Panc1 (cell line): ENCODE data around the gene EYS. TPM values are rescaled to one million over a fixed set of nuclear protein-coding genes. Genes with fewer than 3 reads are reported as not detected.

Source experiments
- ATAC-seq: fragments of 200-7000 bp; cut with Tn5 transposase; 2 replicates; pipeline ENCODE4 v1.9.1; 2020; ENCODE audit warnings: mild to moderate bottlenecking, moderate library complexity
- BruUV-seq: library from RNA; stranded (reverse); fragments of 400-500 nt; replicated peaks from 2 replicates; lab custom pipeline; 2021; lab: Mats Ljungman, UMichigan
- CTCF ChIA-PET: fragments of 300-600 bp; sonication (Branson Sonifier 250); formaldehyde crosslinking; loops from one replicate; lab custom pipeline; 2022; ENCODE audit warnings: antibody characterized with exemption; lab: Charles Lee
- POLR2A ChIA-PET: fragments of 300-600 bp; sonication (Branson Sonifier 250); formaldehyde crosslinking; loops from one replicate; lab custom pipeline; 2022; ENCODE audit warnings: antibody characterized with exemption; lab: Charles Lee
- DNase-seq: peaks from one replicate; pipeline ENCODE4 v3.0.0-alpha.2; 2010; ENCODE audit warnings: low read depth, low spot score
- H3K27ac ChIP-seq: 2 replicates; pipeline ENCODE4 v1.5.1; 2011; ENCODE audit warnings: mild to moderate bottlenecking, low read length, inconsistent platforms
- H3K27me3 ChIP-seq: fragments of 200-500 bp; sonication (Bioruptor generic); 2 replicates; pipeline ENCODE4 v1.6.0; 2014; ENCODE audit warnings: low read length, inconsistent platforms; ENCODE audit not compliant: control insufficient read depth, insufficient read depth
- H3K36me3 ChIP-seq: fragments of 200-500 bp; sonication (Bioruptor generic); 2 replicates; pipeline ENCODE4 v1.5.1; 2014; ENCODE audit warnings: inconsistent platforms, mild to moderate bottlenecking, low read length, moderate library complexity; ENCODE audit not compliant: control insufficient read depth, insufficient read depth
- H3K4me1 ChIP-seq: 2 replicates; pipeline ENCODE4 v1.5.1; 2011; ENCODE audit warnings: inconsistent platforms, mild to moderate bottlenecking, low read length, moderate library complexity; ENCODE audit not compliant: control insufficient read depth, insufficient read depth
- H3K4me3 ChIP-seq, 2 experiments: 2 replicates each; pipeline ENCODE4 v1.5.1; 2011 to 2012; ENCODE audit warnings: low read depth in 2 of 2, low read length in 2 of 2, mild to moderate bottlenecking in 2 of 2, inconsistent platforms in 1 of 2, moderate library complexity in 1 of 2
- H3K9me3 ChIP-seq: fragments of 200-500 bp; sonication (Bioruptor generic); 2 replicates; pipeline ENCODE4 v1.5.1; 2014; ENCODE audit warnings: low read depth, mild to moderate bottlenecking, inconsistent platforms, low read length, moderate library complexity; ENCODE audit not compliant: control insufficient read depth, insufficient read depth
- CTCF ChIP-seq: fragments of 450-650 bp; IDR thresholded peaks from 2 replicates; pipeline ENCODE4 v1.5.1; 2017; ENCODE audit warnings: mild to moderate bottlenecking
- POLR2AphosphoS5 ChIP-seq: IDR thresholded peaks from 2 replicates; pipeline ENCODE4 v1.6.1; 2012; ENCODE audit warnings: mild to moderate bottlenecking, low read depth, low read length, moderate library complexity
- REST ChIP-seq, 2 experiments: IDR thresholded peaks; 2 replicates each; pipeline ENCODE4 v1.6.1; 2011 to 2012; ENCODE audit warnings: low read depth in 2 of 2, control low read depth in 1 of 2, low read length in 1 of 2, mild to moderate bottlenecking in 1 of 2, moderate library complexity in 1 of 2; ENCODE audit not compliant: insufficient read depth in 1 of 2
- SIN3A ChIP-seq: IDR thresholded peaks from 2 replicates; pipeline ENCODE4 v1.6.1; 2012; ENCODE audit warnings: low read depth, mild to moderate bottlenecking, low read length, moderate library complexity, borderline replicate concordance; ENCODE audit not compliant: insufficient read depth
- TCF7L2 ChIP-seq: IDR thresholded peaks from 2 replicates; pipeline ENCODE4 v1.6.1; 2011; ENCODE audit warnings: mild to moderate bottlenecking, low read depth, low read length, inconsistent platforms
- in situ Hi-C: cut with HindIII; loops from 2 replicates; pipeline ENCODE4 v1.10.0; 2016; ENCODE audit warnings: low sequenced_read_pairs, low pct_unique_long_range_greater_than_20kb
- intact Hi-C: fragments of 100-400 bp; cut with micrococcal nuclease; formaldehyde crosslinking; loops from one replicate; pipeline ENCODE4 v1.10.0; 2022; ENCODE audit not compliant: unreplicated experiment
- total RNA-seq: library from RNA; stranded (reverse); gene quantifications from one replicate; pipeline ENCODE4 v1.2.1, GENCODE V29; 2021; ENCODE audit not compliant: unreplicated experiment

The EYS gene
- total RNA-seq, 1 experiment from 2014 or later: not detected

GRCh38 chr6:64920257-64920656, 786.8 kb downstream of the EYS start:
- no TSS peak for BruUV-seq
- H3K4me3 ChIP-seq: no peak overlapping the region
- DNase-seq: no peak
- H3K27ac ChIP-seq: no peak overlapping the region
- H3K36me3 ChIP-seq: no peaks in the 10 kb centered on the region
- in situ Hi-C loops: no loop called here
- no peak for TF ChIP-seq CTCF
- TF ChIP-seq REST (IDR thresholded peaks at IDR 0.05; ENCODE audit: insufficient read depth in 1 of 2, low read depth in 2 of 2, low read length in 1 of 2): no peak
- TF ChIP-seq TCF7L2: no peak
- no peak for TF ChIP-seq POLR2AphosphoS5
- no peak for TF ChIP-seq SIN3A
- ATAC-seq: no peak
- ChIA-PET POLR2A (no interaction called here), CTCF (no interaction called here)
- no peaks in the 10 kb centered on the region for H3K27me3 ChIP-seq
- H3K9me3 ChIP-seq: no peaks in the 10 kb centered on the region; the same call in 1 of the 2 replicates
- intact Hi-C loops: no loop called here
- no peaks in the 10 kb centered on the region for H3K4me1 ChIP-seq

GRCh38 chr6:64914124-64914523, 792.9 kb downstream of the EYS start:
- POLR2A ChIA-PET: no interaction called here
- H3K9me3 ChIP-seq: no peaks in the 10 kb centered on the region
- no peaks in the 10 kb centered on the region for H3K4me1 ChIP-seq
- no peak for TF ChIP-seq POLR2AphosphoS5
- no peak for TF ChIP-seq REST (IDR thresholded peaks at IDR 0.05; ENCODE audit: insufficient read depth in 1 of 2, low read depth in 2 of 2, low read length in 1 of 2)
- TF ChIP-seq CTCF: no peak
- TF ChIP-seq TCF7L2: no peak
- no peak overlapping the region for H3K27ac ChIP-seq
- intact Hi-C loops (no loop called here), in situ Hi-C loops (no loop called here)
- no peak for DNase-seq
- H3K4me3 ChIP-seq: no peak overlapping the region
- no TSS peak for BruUV-seq
- no peaks in the 10 kb centered on the region for H3K36me3 ChIP-seq
- ATAC-seq: no peak
- H3K27me3 ChIP-seq: no peaks in the 10 kb centered on the region
- CTCF ChIA-PET: no interaction called here
